Measurements from ENCODE around the gene CAMK2D. TPM values are rescaled to one million over a fixed set of nuclear protein-coding genes. Genes with fewer than 3 reads are reported as not detected.

CAMK2D gene
- total RNA-seq, 1 donor from 2014 or later, result 217 TPM

DNA sequence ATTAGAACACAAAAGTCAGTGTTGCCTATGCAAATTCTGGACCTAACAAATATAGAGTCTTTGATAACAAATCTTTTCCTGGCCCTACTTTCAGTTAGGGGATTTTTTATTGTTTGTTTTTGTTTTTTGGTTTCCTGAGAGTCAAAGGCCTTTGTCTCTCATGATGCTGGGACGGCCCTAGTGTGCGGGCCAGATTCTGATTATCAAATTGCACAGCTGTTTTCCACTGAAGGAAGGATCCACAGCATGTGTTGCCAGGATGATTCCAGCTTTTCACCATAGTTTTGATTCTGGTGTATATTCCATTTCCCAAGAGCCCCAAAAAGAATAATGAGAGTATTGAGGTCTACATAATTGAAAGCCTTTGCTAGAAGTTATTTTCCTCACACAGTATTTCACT, 248.2 kb downstream of the CAMK2D start:
- no peak for DNase-seq (ENCODE audit: low spot score)
- intact Hi-C loops (cut with DNase I), result no loop called here

- no peak for DNase-seq (ENCODE audit: low spot score)
- intact Hi-C loops (cut with DNase I), result no loop called here
Observed at GRCh38 chr4:113512880-113513279, 248.7 kb downstream of the CAMK2D start.

DNA sequence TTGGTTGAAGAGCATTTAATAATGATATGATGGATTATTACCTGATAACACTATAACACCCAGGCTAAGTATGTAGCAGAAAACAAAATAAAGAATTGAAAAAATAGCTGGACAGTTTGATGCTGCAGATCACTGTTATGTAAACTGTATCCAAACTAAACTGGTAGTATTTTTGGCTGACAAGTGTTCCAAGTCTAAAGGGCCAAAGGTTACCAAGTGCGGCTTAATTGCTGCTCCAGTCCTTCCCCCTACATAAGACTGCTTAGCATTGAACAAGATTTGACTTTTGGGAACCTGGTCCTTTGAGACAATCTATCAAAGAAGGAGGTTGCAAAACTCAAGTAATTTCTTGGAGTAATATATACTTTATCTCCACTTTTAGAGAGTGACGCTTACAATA, 249.6 kb downstream of the CAMK2D start:
- intact Hi-C loops (cut with DNase I), result no loop called here

DNA sequence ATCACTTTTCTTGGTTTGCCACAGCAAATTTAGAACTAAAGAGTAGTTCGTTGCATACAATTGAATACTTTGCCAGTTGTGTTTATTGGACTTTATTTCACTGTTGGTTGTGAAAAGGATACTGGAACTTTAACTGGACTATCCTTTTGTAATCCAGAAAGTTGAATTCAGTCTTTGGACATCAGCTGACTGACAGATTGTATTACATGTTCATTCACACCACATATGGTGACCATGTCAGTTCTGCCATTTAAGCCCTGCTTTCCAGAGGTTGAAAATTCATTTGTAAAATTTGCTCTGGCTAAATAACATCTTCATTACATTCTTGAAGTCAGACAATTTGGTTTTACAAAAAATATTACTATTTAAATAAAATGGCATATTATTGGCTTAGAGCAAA, 251.7 kb downstream of the CAMK2D start:
- no peak for DNase-seq (ENCODE audit: low spot score)
- intact Hi-C loops (cut with DNase I), result no loop called here

More for the DNA sequence above, 249.6 kb downstream of the CAMK2D start:
- no peak for DNase-seq (ENCODE audit: low spot score)

GRCh38 chr4:113505044-113505443, 256.5 kb downstream of the CAMK2D start:
- no peak for DNase-seq (ENCODE audit: low spot score)
- intact Hi-C loops (cut with DNase I), result no loop called here

- intact Hi-C loops (cut with DNase I), result no loop called here
- DNase-seq (ENCODE audit: low spot score), result no peak
Observed at GRCh38 chr4:113504422-113504821, 257.1 kb downstream of the CAMK2D start.

- intact Hi-C loops (cut with DNase I), result no loop called here
- no peak for DNase-seq (ENCODE audit: low spot score)
Observed at GRCh38 chr4:113503691-113504090, 257.8 kb downstream of the CAMK2D start.

GRCh38 chr4:113502906-113503305, 258.6 kb downstream of the CAMK2D start:
- intact Hi-C loops (cut with DNase I), result no loop called here
- no peak for DNase-seq (ENCODE audit: low spot score)

GRCh38 chr4:113502476-113502875, 259.1 kb downstream of the CAMK2D start:
- no peak for DNase-seq (ENCODE audit: low spot score)
- intact Hi-C loops (cut with DNase I), result no loop called here

- no peak for DNase-seq (ENCODE audit: low spot score)
- intact Hi-C loops (cut with DNase I), result no loop called here
Observed at GRCh38 chr4:113500424-113500823, 261.1 kb downstream of the CAMK2D start.

GRCh38 chr4:113499696-113500095, 261.8 kb downstream of the CAMK2D start:
- no peak for DNase-seq (ENCODE audit: low spot score)
- intact Hi-C loops (cut with DNase I), result no loop called here

DNA sequence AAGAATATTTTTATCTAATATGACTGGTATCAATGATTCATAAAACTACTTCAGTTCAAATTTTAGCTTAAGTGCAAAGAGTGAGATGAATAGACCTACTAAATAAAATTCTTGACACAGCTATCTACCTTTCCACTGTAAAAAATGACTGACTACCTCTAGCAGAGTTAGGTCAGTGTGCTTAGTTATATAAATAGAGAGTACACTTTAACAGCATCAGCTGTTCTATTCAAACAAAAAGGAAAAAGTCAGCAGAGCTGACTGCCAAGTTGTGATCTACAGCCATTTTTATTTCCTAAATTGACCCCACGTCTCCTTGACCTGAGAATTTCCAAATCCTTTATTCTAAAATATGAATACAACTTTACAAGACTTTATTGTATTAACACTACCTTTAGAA, 262.4 kb downstream of the CAMK2D start:
- intact Hi-C loops (cut with DNase I), result no loop called here
- no peak for DNase-seq (ENCODE audit: low spot score)

GRCh38 chr4:113497154-113497884, 264.2 kb downstream of the CAMK2D start:
- DNase-seq (ENCODE audit: low spot score), result no peak
- intact Hi-C loops (cut with DNase I), result no loop called here

DNA sequence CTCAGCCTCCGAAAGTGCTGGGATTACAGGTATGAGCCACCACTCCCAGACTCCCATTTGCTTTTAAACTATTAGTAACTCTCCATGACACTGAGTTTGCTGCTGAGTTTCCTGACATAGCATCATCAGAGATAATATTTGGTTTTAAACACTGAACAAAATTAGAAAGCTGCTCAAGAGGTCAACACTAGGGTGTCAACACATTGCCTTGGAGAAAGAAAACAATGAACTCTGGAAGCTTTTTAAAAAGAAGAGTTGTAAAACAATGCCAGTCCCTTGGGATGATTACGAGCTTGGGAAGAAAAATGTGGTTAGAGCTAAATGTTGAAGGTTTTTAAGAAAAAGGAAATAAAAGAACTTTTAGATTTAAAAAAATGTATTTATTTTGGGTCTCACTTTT, 264.8 kb downstream of the CAMK2D start:
- intact Hi-C loops (cut with DNase I), result no loop called here
- DNase-seq (ENCODE audit: low spot score), result no peak

- no peak for DNase-seq (ENCODE audit: low spot score)
- intact Hi-C loops (cut with DNase I), result no loop called here
Observed at GRCh38 chr4:113495790-113496189, 265.7 kb downstream of the CAMK2D start.

- intact Hi-C loops (cut with DNase I), result no loop called here
- DNase-seq (ENCODE audit: low spot score), result no peak
Observed at GRCh38 chr4:113483131-113483530, 278.4 kb downstream of the CAMK2D start.

DNA sequence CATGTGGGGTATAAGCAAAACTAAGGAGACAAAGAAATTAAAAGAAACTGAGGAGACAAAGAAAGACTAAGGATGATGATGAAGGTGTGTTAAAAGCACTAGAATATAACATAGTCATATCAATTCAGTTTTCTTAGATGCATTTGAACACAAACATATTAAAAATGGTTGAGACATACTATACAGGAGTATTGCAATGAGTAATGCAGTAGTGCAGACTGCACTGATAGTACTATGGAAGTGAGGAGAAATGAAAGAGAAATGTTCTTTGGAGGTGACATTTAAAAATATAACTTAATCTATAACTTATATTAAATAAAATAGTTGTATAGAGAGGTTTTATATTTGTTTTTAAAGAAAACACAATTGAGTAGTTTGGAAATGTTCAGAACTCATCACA, 279.2 kb downstream of the CAMK2D start:
- intact Hi-C loops (cut with DNase I), result no loop called here
- no peak for DNase-seq (ENCODE audit: low spot score)

DNA sequence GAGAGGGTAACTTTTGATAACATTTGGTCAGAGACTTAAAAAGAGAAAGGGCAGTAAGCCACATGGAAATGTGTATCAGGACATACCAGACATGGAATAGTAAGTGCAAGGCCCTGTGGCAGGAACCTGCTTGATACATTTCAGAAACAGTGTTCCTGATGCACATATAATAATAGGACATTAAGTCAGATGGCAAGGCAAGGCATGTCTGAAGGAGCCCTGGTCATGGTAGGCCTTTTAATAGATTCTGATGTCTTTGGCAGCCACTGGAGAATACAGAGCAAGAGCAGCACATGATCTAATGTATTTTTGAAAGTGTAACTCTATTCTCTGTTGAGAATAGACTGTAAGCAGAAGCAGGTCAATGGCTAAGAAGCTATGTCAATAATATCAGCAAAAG, 279.7 kb downstream of the CAMK2D start:
- DNase-seq (ENCODE audit: low spot score), result no peak
- intact Hi-C loops (cut with DNase I), result no loop called here

DNA sequence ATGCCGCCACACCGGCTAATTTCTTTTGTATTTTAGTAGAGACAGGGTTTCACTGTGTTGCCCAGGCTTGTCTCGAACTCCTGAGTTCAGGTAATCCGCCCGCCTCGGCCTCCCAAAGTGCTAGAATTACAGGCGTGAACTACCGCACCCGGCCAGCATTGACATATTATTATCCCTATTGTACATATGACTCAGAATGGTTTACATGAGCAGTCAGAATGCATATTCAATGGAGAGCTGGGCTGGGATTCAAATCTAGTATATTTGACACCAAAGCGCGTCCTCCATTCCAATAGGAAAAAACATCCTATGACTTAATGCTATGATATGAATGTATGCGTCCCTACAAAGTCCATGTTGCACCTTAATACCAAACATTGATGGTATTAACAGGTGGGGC, 281.4 kb downstream of the CAMK2D start:
- DNase-seq (ENCODE audit: low spot score), result no peak
- intact Hi-C loops (cut with DNase I), result no loop called here

DNA sequence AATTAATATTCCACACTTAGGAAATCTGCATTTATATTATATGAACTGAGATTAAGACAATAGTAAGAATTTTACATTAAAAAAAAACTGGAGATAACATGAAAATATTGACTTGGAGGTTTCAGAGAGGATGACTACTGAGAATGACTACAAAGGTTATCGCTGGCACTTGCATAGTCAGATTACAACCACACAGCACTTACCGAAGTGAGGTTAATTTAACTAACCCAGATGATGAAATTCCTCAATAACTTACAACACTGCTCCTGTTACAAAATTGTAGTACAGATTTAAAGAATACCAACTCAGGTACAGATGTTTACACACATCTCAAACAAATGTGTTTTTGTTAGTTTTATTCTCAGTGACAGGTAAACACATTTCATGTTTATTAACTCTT, 283.5 kb downstream of the CAMK2D start:
- no peak for DNase-seq (ENCODE audit: low spot score)

GRCh38 chr4:113476800-113477199, 284.7 kb downstream of the CAMK2D start:
- intact Hi-C loops (cut with DNase I), result no loop called here
- DNase-seq (ENCODE audit: low spot score), result no peak

More for the DNA sequence above, 283.5 kb downstream of the CAMK2D start:
- intact Hi-C loops (cut with DNase I), result no loop called here

GRCh38 chr4:113474017-113474416, 287.5 kb downstream of the CAMK2D start:
- DNase-seq (ENCODE audit: low spot score), result no peak
- intact Hi-C loops (cut with DNase I), result no loop called here

Data from cardiac septum (tissue), 1 donor.